ENCODE results near the gene PLCL1. TPM values are rescaled to one million over a fixed set of nuclear protein-coding genes. Genes with fewer than 3 reads are reported as not detected.

The PLCL1 gene
- total RNA-seq, 1 donor from 2014 or later = 0.50 TPM

GRCh38 chr2:198072655-198073054 is 268.3 kb downstream of the PLCL1 start:
- Mint-ChIP-seq H3K4me3 (ENCODE audit: unreplicated experiment) (no peak overlapping the region), H3K9me3 (ENCODE audit: low read depth) (no peaks in the 10 kb centered on the region), H3K4me1 (ENCODE audit: low read depth) (no peaks in the 10 kb centered on the region), H3K27ac (ENCODE audit: unreplicated experiment) (no peak overlapping the region), H3K36me3 (ENCODE audit: low read depth) (no peaks in the 10 kb centered on the region), H3K27me3 (ENCODE audit: low read depth) (peaks cover 12% of the 10 kb centered on the region)
- no peak for DNase-seq (ENCODE audit: low spot score)
- no peak for TF ChIP-seq CTCF (IDR thresholded peaks at IDR 0.05)

GRCh38 chr2:198073253-198073652 is 268.9 kb downstream of the PLCL1 start:
- no peaks in the 10 kb centered on the region for H3K4me1 Mint-ChIP-seq (ENCODE audit: low read depth)
- peaks cover 11% of the 10 kb centered on the region for H3K27me3 Mint-ChIP-seq (ENCODE audit: low read depth)
- H3K4me3 Mint-ChIP-seq (ENCODE audit: unreplicated experiment) = no peak overlapping the region
- no peak for DNase-seq (ENCODE audit: low spot score)
- H3K36me3 Mint-ChIP-seq (ENCODE audit: low read depth) = no peaks in the 10 kb centered on the region
- TF ChIP-seq CTCF (IDR thresholded peaks at IDR 0.05) = no peak
- H3K27ac Mint-ChIP-seq (ENCODE audit: unreplicated experiment) = no peak overlapping the region
- no peaks in the 10 kb centered on the region for H3K9me3 Mint-ChIP-seq (ENCODE audit: low read depth)

DNA sequence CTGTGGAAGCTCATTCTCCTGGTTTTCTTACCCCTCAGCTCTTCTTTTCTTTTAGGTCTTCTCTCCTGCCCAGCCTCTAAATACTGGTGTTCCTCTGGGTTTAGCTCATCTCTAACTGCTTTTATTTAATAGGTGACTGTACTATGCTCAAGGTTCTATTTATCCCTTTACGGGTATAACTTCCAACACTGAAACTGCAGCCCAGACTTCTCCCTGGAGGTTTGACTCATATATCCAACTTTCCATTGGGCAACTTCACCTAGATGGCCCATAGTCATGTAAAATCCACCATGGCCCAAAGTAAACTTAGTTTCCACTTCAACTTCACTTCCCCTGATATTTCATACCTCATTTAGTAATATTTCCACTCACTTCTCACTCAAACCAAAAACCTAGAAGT is 273.1 kb downstream of the PLCL1 start:
- Mint-ChIP-seq H3K4me3 (ENCODE audit: unreplicated experiment) (no peak overlapping the region), H3K4me1 (ENCODE audit: low read depth) (no peaks in the 10 kb centered on the region), H3K9me3 (ENCODE audit: low read depth) (no peaks in the 10 kb centered on the region), H3K27ac (ENCODE audit: unreplicated experiment) (no peak overlapping the region), H3K36me3 (ENCODE audit: low read depth) (no peaks in the 10 kb centered on the region), H3K27me3 (ENCODE audit: low read depth) (peaks cover 14% of the 10 kb centered on the region)
- no peak for DNase-seq (ENCODE audit: low spot score)
- TF ChIP-seq CTCF (IDR thresholded peaks at IDR 0.05) = no peak

DNA sequence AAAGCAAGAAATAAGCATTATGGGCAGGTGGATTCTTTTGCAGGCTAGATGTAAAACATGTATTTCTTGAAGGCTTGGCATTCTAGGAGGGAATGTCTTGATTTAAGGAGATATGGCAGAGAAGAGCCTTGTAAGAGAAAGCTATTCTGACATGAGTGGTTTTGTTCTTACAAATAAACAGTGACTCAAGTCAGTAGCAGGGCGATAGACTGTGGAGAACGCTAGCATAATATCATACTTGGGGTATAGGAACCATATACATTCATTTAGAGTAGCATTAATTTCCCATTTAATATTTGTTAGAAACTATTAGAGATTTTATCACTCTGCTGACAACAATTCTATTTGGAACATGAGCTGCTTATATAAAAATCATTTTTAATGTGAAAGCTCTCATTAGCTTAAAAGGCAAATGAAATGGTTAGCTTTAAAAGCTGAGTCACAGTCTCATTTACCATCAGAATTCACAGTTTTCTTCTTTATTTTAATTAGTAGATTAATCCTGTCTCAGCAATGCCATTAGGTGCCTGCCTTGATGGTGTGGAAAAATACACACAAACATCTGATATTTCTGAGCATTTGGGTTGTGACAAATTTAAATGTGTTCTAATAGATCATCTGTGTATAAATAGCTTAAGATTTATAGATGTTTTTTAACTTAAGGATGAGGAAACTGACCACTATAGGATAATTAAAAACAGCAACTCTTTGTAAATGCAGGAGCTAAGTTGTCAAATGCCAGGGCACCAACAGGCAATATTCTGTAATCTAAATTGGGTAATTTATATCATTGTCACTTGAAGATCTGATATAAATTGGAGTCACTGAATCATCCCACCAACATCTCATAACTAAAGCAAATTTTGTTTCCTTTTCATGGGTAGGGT is 276.7 kb downstream of the PLCL1 start:
- Mint-ChIP-seq H3K4me1 (ENCODE audit: low read depth) (no peaks in the 10 kb centered on the region), H3K4me3 (ENCODE audit: unreplicated experiment) (no peak overlapping the region), H3K9me3 (ENCODE audit: low read depth) (peaks cover 3% of the 10 kb centered on the region), H3K27ac (ENCODE audit: unreplicated experiment) (no peak overlapping the region), H3K27me3 (ENCODE audit: low read depth) (peaks cover 15% of the 10 kb centered on the region), H3K36me3 (ENCODE audit: low read depth) (no peaks in the 10 kb centered on the region)
- TF ChIP-seq CTCF (IDR thresholded peaks at IDR 0.05) = no peak
- no peak for DNase-seq (ENCODE audit: low spot score)

DNA sequence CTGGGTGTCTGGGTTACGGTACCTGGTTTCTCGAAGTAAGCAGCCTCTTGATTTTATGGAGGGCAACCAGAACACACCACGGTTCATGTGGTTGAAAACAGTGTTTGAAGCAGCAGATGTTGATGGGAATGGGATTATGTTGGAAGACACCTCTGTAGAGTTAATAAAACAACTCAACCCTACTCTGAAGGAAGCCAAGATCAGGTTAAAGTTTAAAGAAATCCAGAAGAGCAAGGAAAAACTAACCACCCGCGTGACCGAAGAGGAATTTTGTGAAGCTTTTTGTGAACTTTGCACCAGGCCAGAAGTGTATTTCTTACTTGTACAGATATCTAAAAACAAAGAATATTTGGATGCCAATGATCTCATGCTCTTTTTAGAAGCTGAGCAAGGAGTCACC is 279.8 kb downstream of the PLCL1 start:
- no peak for TF ChIP-seq CTCF (IDR thresholded peaks at IDR 0.05)
- Mint-ChIP-seq H3K27ac (ENCODE audit: unreplicated experiment) (no peak overlapping the region), H3K4me3 (ENCODE audit: unreplicated experiment) (no peak overlapping the region), H3K36me3 (ENCODE audit: low read depth) (no peaks in the 10 kb centered on the region), H3K9me3 (ENCODE audit: low read depth) (peaks cover 3% of the 10 kb centered on the region), H3K27me3 (ENCODE audit: low read depth) (peaks cover 15% of the 10 kb centered on the region), H3K4me1 (ENCODE audit: low read depth) (no peaks in the 10 kb centered on the region)
- no peak for DNase-seq (ENCODE audit: low spot score)
